WERI-Rb-1 (cell line): ENCODE data around the gene CEL.

Source experiments
- DNase-seq: peaks from one replicate; pipeline ENCODE4 v3.0.0-alpha.2; 2020
- H3K27ac ChIP-seq: fragments of 250-450 bp; sonication (Bioruptor Pico); 2 replicates; pipeline ENCODE4 v1.5.1; 2020; ENCODE audit warnings: mild to moderate bottlenecking, moderate library complexity
- H3K27me3 ChIP-seq: fragments of 250-450 bp; sonication (Bioruptor Pico); 2 replicates; pipeline ENCODE4 v1.5.1; 2021; ENCODE audit warnings: mild to moderate bottlenecking, low read depth, moderate library complexity; ENCODE audit not compliant: insufficient read depth, severe bottlenecking
- H3K36me3 ChIP-seq: fragments of 250-450 bp; sonication (Bioruptor Pico); 2 replicates; pipeline ENCODE4 v1.5.1; 2020; ENCODE audit warnings: mild to moderate bottlenecking, moderate library complexity
- H3K4me3 ChIP-seq: 2 replicates; pipeline ENCODE4 v1.5.1; 2011; ENCODE audit warnings: low read depth, mild to moderate bottlenecking, control low read depth, low read length
- H3K9me3 ChIP-seq: fragments of 250-450 bp; sonication (Bioruptor Pico); 2 replicates; pipeline ENCODE4 v1.5.1; 2021; ENCODE audit warnings: mild to moderate bottlenecking, moderate library complexity; ENCODE audit not compliant: severe bottlenecking
- TF ChIP-seq, protein P1 (sequence below): IDR thresholded peaks from 2 replicates; pipeline ENCODE4 v1.5.1; 2011; ENCODE audit warnings: low read depth, mild to moderate bottlenecking, control low read depth, inconsistent platforms, low read length

The CEL gene

DNA sequence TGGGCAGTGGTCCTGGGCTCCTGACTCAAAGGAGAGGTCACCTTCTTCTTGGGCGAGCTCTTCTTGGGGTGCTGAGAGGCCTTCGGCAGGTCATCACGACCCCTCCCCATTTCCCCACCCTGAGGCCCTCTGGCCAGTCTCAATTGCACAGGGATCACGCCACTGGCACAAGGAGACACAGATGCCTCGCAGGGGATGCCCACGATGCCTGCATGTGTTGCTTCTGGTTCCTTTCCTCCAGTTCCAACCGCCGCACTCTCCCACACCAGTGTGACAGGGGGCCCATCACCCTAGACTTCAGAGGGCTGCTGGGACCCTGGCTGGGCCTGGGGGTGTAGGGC lies 1.3 kb downstream of the CEL start:
- TF ChIP-seq, protein P1, sequence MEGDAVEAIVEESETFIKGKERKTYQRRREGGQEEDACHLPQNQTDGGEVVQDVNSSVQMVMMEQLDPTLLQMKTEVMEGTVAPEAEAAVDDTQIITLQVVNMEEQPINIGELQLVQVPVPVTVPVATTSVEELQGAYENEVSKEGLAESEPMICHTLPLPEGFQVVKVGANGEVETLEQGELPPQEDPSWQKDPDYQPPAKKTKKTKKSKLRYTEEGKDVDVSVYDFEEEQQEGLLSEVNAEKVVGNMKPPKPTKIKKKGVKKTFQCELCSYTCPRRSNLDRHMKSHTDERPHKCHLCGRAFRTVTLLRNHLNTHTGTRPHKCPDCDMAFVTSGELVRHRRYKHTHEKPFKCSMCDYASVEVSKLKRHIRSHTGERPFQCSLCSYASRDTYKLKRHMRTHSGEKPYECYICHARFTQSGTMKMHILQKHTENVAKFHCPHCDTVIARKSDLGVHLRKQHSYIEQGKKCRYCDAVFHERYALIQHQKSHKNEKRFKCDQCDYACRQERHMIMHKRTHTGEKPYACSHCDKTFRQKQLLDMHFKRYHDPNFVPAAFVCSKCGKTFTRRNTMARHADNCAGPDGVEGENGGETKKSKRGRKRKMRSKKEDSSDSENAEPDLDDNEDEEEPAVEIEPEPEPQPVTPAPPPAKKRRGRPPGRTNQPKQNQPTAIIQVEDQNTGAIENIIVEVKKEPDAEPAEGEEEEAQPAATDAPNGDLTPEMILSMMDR: no peak
- no peak for DNase-seq
- Histone ChIP-seq H3K9me3 (no peaks in the 10 kb centered on the region), H3K27ac (no peak overlapping the region; the same call in 1 of the 2 replicates), H3K27me3 (no peaks in the 10 kb centered on the region), H3K36me3 (peaks cover 63% of the 10 kb centered on the region), H3K4me3 (no peak overlapping the region)

GRCh38 chr9:133063500-133064231 lies 1.9 kb downstream of the CEL start:
- no peaks in the 10 kb centered on the region for H3K9me3 ChIP-seq
- no peak overlapping the region; the same call in 1 of the 2 replicates for H3K27ac ChIP-seq
- peaks cover 58% of the 10 kb centered on the region for H3K36me3 ChIP-seq
- H3K4me3 ChIP-seq: no peak overlapping the region
- no peak for DNase-seq
- no peaks in the 10 kb centered on the region for H3K27me3 ChIP-seq
- TF ChIP-seq, protein P1: no peak

DNA sequence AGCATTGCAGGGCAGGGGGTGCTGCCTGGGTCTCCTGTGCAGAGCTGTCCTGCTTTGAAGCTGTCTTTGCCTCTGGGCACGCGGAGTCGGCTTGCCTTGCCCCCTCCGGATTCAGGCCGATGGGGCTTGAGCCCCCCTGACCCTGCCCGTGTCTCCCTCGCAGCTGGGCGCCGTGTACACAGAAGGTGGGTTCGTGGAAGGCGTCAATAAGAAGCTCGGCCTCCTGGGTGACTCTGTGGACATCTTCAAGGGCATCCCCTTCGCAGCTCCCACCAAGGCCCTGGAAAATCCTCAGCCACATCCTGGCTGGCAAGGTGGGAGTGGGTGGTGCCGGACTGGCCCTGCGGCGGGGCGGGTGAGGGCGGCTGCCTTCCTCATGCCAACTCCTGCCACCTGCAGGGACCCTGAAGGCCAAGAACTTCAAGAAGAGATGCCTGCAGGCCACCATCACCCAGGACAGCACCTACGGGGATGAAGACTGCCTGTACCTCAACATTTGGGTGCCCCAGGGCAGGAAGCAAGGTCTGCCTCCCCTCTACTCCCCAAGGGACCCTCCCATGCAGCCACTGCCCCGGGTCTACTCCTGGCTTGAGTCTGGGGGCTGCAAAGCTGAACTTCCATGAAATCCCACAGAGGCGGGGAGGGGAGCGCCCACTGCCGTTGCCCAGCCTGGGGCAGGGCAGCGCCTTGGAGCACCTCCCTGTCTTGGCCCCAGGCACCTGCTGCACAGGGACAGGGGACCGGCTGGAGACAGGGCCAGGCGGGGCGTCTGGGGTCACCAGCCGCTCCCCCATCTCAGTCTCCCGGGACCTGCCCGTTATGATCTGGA lies 2.7 kb downstream of the CEL start:
- Histone ChIP-seq H3K36me3 (peaks cover 54% of the 10 kb centered on the region), H3K9me3 (no peaks in the 10 kb centered on the region), H3K27me3 (no peaks in the 10 kb centered on the region), H3K27ac (no peak overlapping the region), H3K4me3 (no peak overlapping the region)
- TF ChIP-seq, protein P1: no peak
- no peak for DNase-seq

DNA sequence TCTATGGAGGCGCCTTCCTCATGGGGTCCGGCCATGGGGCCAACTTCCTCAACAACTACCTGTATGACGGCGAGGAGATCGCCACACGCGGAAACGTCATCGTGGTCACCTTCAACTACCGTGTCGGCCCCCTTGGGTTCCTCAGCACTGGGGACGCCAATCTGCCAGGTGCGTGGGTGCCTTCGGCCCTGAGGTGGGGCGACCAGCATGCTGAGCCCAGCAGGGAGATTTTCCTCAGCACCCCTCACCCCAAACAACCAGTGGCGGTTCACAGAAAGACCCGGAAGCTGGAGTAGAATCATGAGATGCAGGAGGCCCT lies 3.2 kb downstream of the CEL start:
- no peak for DNase-seq
- no peak overlapping the region for H3K4me3 ChIP-seq
- no peaks in the 10 kb centered on the region for H3K27me3 ChIP-seq
- H3K36me3 ChIP-seq: peaks cover 56% of the 10 kb centered on the region
- TF ChIP-seq, protein P1: no peak
- H3K27ac ChIP-seq: no peak overlapping the region
- no peaks in the 10 kb centered on the region for H3K9me3 ChIP-seq

- peaks cover 59% of the 10 kb centered on the region for H3K36me3 ChIP-seq
- H3K9me3 ChIP-seq: no peaks in the 10 kb centered on the region
- TF ChIP-seq, protein P1: no peak
- H3K27me3 ChIP-seq: no peaks in the 10 kb centered on the region
- no peak overlapping the region for H3K4me3 ChIP-seq
- DNase-seq: no peak
- no peak overlapping the region for H3K27ac ChIP-seq
Measured at GRCh38 chr9:133066181-133066983, 4.6 kb downstream of the CEL start.
